HL-60 (cell line): ENCODE data around the gene VIPAS39.

ENCODE experiments used
- DNase-seq, 2 experiments: peaks; one replicate each; pipeline ENCODE4 v3.0.0-alpha.2; 2010 to 2020; ENCODE audit warnings: low read depth in 1 of 2, low spot score in 1 of 2
- H3K27ac ChIP-seq: fragments of 250-450 bp; sonication (Bioruptor Pico); replicated peaks from 2 replicates; pipeline ENCODE4 v1.5.1; 2020; ENCODE audit warnings: mild to moderate bottlenecking, moderate library complexity
- H3K27me3 ChIP-seq: fragments of 250-450 bp; sonication (Bioruptor Pico); 2 replicates; pipeline ENCODE4 v1.5.1; 2021; ENCODE audit warnings: mild to moderate bottlenecking, moderate library complexity; ENCODE audit not compliant: insufficient read depth, poor library complexity, severe bottlenecking
- H3K4me3 ChIP-seq: replicated peaks from 2 replicates; pipeline ENCODE4 v1.5.1; 2011; ENCODE audit warnings: mild to moderate bottlenecking, control low read depth, low read length; ENCODE audit not compliant: insufficient read depth
- GABPA ChIP-seq: IDR thresholded peaks from 2 replicates; pipeline ENCODE4 v1.6.1; 2012; ENCODE audit warnings: low read depth
- POLR2AphosphoS5 ChIP-seq: IDR thresholded peaks from 2 replicates; pipeline ENCODE4 v1.6.1; 2012; ENCODE audit warnings: low read depth
- REST ChIP-seq: IDR thresholded peaks from 2 replicates; pipeline ENCODE4 v1.6.1; 2012; ENCODE audit warnings: low read depth; ENCODE audit not compliant: insufficient replicate concordance
- SPI1 ChIP-seq: IDR thresholded peaks from 2 replicates; pipeline ENCODE4 v1.6.1; 2012; ENCODE audit warnings: low read depth, mild to moderate bottlenecking, borderline replicate concordance
- TF ChIP-seq, protein P1 (sequence below): IDR thresholded peaks from one replicate; pipeline ENCODE4 v1.5.1; 2011; ENCODE audit warnings: low read length, control low read depth, inconsistent platforms; ENCODE audit not compliant: insufficient read depth

VIPAS39 gene

DNA sequence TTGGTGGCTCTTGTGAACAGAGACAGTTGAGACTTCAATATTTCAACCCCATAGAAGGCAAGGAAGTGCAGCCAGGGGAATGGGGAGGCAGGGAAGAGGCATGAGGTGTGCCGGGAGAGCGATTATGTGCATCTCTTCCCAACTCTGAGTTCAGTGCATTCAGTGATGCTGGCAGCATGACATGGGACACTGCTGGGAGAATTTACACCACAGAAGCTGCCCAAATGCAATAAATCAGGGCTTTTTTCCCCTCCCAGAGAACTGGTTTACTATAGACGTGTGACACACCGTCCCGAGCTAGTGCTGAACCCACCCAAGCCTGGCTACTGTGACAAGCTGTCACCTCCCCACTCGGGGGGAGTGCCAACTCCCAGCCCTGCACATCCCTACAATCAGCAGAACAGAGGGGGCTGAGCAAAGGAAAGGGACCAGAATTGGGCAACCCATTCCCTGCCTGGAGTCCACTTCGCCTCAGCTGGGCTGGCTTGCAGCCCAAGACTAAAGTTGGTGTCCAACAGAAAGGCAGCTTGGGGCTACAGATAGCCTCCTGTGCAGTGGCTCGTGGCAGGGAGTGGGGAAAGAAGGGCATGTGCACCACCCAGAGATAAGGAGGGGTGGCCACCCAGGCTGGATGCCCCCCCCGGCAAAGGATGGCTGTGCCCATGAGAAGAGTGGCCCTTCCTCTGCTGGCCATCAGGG, 17.2 kb upstream of the VIPAS39 start:
- H3K4me3 ChIP-seq: no peak overlapping the region
- no peaks in the 10 kb centered on the region for H3K27me3 ChIP-seq
- no peak for TF ChIP-seq REST
- TF ChIP-seq SPI1: no peak
- TF ChIP-seq POLR2AphosphoS5: no peak
- TF ChIP-seq, protein P1, sequence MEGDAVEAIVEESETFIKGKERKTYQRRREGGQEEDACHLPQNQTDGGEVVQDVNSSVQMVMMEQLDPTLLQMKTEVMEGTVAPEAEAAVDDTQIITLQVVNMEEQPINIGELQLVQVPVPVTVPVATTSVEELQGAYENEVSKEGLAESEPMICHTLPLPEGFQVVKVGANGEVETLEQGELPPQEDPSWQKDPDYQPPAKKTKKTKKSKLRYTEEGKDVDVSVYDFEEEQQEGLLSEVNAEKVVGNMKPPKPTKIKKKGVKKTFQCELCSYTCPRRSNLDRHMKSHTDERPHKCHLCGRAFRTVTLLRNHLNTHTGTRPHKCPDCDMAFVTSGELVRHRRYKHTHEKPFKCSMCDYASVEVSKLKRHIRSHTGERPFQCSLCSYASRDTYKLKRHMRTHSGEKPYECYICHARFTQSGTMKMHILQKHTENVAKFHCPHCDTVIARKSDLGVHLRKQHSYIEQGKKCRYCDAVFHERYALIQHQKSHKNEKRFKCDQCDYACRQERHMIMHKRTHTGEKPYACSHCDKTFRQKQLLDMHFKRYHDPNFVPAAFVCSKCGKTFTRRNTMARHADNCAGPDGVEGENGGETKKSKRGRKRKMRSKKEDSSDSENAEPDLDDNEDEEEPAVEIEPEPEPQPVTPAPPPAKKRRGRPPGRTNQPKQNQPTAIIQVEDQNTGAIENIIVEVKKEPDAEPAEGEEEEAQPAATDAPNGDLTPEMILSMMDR: no peak
- no peak for TF ChIP-seq GABPA
- no peak overlapping the region for H3K27ac ChIP-seq
- DNase-seq: no peak

- Histone ChIP-seq H3K4me3 (no peak overlapping the region), H3K27ac (no peak overlapping the region), H3K27me3 (no peaks in the 10 kb centered on the region)
- TF ChIP-seq POLR2AphosphoS5 (no peak), GABPA (no peak), REST (no peak), SPI1 (no peak)
- TF ChIP-seq, protein P1: no peak
- no peak for DNase-seq
These were observed 16.5 kb upstream of the VIPAS39 start for GRCh38 chr14:77473921-77474320.

GRCh38 chr14:77470224-77470870, 12.9 kb upstream of the VIPAS39 start:
- H3K27ac ChIP-seq: no peak overlapping the region

More at GRCh38 chr14:77470224-77470870, 12.9 kb upstream of the VIPAS39 start:
- no peak for DNase-seq
- TF ChIP-seq SPI1: no peak
- TF ChIP-seq POLR2AphosphoS5: no peak
- TF ChIP-seq, protein P1: no peak
- TF ChIP-seq GABPA: no peak
- no peak for TF ChIP-seq REST
- H3K27me3 ChIP-seq: no peaks in the 10 kb centered on the region
- no peak overlapping the region for H3K4me3 ChIP-seq
